GF-D8 (cell line): Measurements from ENCODE around the gene MYOM1.

Experiments used
- DNase-seq: peaks from one replicate; lab custom pipeline; 2025; lab: John Stamatoyannopoulos, UW

MYOM1 gene

DNA sequence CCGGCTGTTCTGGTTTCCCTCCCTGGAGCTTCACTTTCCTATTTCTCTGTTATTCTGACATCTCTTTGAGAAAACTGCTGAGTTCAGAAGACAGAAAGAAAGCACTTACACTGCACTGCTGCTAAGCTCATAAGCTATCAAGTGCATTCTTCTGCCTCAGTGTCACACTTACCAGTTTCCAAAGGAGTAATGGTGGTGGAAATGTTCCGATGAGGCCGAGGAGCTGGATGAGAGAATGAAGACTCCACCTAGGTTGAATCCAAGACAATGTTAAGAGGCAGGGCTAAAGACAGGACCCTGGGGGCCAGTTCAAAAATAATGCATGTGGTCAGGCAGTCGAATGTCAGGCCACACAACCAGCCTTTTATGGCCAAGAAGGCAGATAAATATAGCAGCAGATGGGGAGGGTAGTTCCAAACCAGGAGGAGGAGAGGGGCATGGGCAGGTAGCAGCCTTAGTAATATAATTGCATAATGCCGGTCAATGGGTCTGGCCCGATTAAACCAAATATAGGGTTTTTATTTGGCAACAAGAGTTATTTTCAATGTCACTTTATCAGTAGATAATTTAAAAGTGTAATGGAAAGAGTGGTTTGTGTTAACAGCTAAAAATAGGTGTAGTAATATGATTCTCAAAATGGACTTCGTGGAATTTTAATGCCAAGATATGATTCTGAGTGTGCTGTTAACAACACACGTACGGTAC lies at the start of gene MYOM1:
Gene MYOM1, minus strand, starts transcription at position 338 of the 705 bp plus-strand sequence. CDS start 4,745 bp downstream, outside the sequence.
- no peak for DNase-seq

DNA sequence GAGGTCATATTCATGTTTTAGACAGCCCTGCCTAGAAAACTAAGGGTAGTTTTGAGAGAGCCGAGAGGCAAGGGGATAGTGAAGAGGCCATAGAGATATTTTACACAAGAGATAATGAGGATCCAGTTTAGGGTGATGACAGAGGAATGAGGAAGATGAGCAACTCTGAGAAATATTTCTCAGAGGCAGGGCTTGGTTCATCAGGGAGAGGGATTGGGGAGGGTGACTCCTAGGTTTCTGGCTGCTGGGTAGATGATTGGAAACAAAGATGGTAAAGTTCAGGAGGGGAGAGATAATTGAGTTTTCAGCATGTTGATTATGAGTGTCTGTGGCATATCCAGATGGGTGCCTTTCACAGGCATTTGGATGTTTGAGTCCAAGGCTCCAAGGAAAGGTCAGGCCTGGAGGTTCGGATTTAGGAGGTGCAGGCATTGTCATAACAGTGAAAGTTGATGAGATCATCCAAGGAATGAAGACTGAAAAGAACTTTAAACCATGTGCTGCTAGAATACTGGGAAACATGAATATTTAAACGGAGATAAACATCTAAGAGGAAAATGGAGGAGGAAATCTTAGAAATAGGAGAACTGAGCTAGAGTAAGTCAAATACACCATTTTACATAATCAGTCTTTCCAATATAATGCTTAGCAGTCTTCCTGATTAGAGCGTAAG lies 49.6 kb upstream of the MYOM1 start:
- DNase-seq, result no peak

DNA sequence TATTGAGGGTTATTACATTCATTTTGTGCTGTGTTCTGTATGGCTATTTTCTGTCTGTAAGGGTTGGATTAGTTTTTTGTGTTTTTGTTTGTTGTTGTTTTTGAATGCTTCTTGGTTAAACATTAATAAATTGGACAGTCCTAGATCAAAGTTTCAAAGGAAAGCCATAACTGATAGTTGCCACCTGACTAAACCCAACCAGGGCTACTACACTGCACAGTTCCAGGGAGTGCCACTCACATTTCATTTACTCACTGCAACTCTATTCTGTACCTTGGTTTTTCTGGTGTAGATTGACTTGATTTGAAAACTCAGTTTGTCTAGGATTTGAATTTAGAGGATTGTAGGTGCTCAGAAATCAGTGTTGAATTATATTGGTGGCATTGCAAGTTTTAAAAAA lies 48.5 kb upstream of the MYOM1 start:
- no peak for DNase-seq

DNA sequence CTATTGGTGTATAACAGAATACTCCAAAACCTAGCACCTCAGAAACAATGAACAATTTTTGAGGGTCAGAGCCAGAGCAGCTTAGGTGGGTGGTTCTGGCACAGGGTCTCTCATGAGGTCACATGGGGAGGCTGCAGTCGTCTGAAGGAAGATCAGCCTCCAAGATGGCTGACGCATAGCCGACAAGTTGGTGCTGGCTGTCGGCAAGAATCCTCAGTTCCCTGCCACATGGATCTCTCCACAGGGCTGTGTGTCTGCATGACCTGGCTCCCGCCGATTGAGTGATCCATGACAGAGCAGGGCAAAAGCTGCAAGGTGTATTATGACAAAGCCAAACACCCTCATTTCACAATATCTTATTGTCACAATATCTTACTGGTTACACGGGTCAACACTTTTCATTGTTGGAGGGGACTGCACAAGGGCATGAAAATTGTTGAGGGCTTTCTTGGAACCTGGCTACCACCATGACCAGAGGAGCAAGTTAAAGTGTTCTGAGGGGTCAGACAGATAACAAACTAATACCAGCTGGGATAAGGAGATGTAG lies 46.4 kb upstream of the MYOM1 start:
- no peak for DNase-seq

DNA sequence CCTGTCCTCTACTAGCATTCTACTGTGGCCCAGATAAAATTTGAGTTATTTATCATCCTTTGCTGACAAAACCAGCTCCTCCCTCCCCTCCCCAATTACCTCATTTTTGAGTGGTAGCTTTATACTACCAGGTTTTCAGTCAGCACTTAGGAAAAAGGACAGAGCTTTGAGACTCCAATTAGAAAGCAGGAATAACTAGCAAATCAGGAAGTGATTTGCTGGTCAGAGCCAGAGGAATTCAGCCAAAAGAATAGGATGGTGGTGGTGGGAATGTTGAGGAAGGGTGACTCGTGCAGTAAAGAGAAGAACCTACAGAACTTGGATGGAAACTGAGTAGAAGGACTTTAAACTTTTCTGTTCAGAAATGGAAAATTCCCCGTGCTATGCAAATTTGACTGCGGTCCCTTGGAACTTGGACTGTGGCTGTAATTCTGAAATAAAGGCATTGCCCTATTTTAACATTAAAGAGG lies 45.8 kb upstream of the MYOM1 start:
- no peak for DNase-seq

DNA sequence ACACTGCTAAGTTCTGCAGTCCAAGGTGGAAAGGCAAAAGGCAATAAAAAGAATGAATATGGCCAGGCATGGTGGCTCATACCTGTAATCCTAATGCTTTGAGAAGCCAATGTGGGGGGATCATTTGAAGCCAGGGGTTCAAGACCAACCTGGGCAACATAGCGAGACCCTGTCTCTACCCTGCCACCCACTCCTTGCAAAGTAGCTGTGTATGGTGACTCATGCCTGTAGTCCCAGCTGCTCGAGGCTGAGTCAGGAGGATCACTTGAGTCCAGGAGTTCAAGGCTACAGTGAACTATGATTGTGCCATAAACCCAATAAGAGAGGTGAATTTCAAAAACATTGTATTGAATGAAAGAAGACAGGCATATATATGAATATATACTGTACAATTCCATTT lies 44.6 kb upstream of the MYOM1 start:
- DNase-seq, result no peak

DNA sequence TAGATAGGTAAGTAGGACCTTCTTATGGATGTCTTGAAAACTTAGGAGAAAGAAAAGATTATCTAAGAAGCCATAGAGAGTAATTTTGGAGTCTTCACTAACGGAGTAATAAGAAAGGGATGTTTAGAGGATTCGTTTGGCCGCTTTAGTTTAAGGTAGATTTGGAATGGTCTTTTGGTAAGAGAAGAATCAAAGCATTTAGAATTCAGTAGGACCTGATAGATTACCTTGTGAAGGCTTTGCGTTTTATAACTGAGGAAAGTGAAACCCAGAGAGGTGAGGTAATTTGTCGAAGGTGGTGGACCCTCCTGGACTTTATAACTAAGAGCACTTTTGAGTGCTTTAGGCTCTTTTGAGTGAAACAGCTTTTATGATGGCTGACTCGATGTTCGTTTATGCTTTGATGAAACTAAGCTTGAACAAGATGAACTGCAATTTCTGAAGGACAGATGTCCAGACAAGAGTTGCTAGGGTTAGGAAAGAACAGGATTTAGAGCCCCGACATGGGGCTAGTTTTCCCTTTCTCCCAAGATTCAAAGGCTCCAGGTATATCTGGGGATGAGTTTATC lies 43.4 kb upstream of the MYOM1 start:
- DNase-seq, result no peak

DNA sequence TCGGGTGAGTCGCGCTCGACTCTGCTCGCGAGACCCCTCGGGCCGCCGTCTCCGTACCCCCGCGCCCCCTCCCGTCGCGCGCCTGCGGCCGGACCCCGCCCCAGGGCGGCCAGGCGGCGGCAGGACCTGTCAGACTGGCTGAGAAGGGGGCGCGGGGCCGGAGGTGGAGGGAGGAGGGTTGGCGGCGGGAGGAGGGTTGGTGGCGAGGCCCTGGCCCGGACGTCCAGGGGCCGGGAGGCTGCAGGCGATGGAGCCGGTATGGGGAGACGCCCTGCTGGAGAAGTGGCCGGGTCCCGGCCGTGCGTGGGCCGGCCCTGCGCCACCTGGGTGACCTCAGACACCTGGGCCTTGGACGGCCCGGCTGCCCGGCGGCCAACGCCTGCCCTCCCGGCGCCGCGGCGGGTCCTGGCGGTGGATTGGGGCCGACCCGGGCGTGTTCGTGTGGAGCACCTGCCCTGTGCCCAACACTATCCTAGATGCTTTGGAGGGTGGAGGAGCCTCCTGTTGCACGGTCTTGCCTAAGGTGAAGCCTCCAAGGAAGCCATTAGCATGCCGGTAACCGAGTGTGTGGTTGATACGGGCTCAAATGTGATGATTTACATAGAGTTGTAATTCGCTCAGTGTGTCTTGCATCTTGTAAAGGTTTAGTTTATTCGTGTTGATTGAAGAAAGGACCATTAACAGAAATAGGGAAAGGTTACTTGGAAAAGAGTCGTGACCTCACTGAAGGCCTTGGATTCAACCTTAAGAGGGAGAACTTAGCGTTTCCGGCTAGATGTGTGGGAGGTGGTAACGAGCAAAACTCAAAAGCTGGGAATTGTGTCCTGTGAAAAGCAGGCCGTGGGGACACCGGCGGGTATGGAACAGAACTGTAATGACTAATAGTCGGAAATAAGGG lies 42.7 kb upstream of the MYOM1 start:
- no peak for DNase-seq

DNA sequence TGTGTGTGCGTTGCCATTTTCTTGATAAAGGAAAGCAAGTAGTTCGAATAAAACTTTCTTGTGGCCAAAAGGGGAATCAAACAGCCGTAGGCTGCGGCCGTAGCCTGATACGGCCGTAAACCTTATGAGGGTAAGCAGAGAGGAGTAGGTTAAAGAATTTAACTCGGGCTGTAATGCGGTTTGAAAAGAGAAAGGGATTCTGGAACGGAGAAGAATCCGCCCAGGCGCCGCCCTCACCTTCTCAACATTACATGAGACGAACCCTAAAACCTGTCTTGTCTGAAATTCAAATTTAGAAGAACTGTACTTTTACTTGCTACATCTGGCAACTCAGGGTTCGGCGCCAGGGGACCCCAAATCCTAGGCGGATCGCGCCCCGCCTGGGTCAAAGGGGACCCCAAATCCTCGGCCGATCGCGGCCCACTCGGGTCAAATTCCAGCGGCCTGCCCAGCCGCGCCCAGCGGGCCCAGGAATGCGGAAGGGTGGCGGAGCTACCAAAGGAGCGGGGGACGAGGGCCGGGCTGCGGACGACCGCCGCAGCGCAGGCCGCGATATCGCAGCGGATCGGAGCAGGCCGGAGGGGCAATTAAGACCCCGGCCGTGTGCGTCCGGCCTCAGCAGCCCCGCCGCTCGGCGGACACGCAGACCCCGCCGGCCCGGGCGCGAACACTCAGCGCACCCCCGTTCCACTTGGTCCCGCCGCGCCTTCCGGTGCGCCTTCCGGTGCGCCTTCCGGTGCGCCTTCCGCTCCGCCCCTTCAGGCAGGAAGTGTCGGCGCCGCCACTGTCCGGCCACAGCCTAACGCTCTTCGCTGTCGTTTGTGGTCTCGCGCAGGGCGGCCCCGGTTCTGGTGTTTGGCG lies 41.8 kb upstream of the MYOM1 start, which contains the start of gene MYL12B:
Gene MYL12B, plus strand, starts transcription at position 761 of the 861 bp plus-strand sequence. CDS start 10,766 bp downstream, outside the sequence.
- peak; percentile 75 for DNase-seq

DNA sequence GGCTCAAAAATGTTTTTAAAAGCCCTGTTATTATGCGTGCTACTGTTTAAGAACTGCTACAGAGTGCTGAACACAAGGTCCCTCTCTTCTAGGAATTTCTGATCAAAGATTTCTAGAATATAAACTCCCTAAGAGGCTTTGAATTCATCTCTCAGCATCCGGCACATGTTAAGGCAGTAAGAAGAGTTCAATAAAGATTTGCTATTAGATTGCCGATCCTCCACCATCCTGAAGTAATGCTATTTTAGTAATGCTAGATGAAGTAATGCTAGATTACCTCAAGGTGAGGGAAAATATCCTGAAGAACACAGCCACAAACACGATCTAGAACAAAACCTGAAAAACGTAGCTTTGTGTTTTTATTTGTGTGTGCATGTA lies 41.2 kb upstream of the MYOM1 start:
- DNase-seq, result no peak

DNA sequence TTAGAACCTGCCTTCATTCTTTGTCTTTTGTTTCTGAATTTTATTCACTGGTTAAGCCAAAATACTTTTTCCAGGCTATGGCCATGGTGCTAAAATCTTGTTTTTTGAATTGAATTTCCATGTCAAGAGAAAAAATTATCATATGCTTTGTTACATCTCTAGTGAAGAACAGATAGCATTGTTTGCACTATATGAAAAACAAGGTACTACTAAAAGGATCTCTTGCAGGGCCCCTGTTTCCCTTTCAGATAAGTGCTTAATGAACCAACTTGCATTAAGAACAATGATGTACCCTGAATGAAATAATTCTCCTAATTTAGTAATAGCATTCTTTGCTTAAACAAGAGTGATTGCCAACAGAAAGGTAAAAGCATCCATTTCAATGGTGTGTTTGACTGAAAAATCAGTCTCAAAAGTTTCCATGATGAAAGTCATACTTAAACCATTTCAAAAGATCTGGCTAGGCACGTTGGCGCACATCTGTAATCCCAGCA lies 37.9 kb upstream of the MYOM1 start:
- no peak for DNase-seq

DNA sequence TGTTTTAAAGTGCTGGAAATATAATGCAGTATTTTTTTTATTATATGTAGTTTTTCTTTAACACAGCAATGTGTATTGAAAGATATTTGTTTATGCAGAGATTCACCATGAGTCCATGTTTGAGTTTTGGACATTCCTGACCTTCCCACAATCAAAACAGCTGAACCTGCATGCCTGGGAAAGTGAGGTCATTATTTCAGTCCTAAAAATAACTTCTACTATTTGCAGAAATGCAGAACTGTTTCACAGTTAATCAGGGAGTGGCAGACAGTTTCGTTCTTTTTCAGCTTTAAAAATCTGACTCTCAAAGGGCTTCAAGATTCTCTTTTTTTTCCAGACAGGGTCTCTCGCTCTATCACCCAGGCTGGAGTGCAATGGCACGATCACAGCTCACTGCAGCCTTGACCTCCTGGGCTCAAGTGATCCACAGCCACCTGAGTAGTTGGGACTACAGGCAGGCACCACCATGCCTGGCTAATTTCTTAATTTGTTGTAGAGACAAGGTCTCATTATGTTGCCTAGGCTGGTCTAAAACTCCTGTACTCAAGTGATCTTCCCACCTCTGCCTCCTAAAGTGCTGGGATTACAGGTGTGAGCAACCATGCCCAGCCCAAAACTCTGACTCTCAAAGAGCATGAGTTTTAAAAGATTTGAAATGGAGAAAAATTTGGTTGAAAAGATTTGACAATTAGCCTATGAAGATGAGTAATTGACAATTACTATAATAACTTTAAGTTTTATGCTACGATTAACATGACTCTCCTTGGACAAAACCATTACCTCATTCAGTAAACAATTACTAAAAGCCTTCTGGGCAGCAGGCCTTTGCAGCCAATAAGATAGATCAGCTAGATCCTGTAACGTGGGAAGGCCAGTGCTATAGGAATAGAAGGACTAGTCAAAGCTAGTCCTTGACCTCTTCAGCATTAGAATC lies 37.2 kb upstream of the MYOM1 start:
- DNase-seq, result no peak

DNA sequence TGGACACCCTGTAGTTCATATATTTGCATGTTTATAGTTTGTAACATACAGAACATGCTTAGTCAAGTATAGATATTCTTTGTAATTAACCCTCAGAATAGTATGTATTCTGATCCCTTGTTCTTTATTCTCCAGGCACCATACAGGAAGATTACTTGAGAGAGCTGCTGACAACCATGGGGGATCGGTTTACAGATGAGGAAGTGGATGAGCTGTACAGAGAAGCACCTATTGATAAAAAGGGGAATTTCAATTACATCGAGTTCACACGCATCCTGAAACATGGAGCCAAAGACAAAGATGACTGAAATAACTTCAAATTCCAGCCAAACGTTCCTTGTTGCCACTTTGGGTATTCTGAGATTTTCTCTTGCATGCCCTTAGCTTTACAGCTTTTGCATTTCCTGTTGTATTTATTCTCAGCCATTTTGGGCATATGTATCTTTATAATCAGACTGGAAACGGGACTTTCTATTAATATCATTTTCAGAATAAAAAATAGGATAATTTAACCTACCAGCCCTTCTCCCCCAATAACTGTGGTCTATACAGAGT lies 35.9 kb upstream of the MYOM1 start:
- DNase-seq, result no peak

DNA sequence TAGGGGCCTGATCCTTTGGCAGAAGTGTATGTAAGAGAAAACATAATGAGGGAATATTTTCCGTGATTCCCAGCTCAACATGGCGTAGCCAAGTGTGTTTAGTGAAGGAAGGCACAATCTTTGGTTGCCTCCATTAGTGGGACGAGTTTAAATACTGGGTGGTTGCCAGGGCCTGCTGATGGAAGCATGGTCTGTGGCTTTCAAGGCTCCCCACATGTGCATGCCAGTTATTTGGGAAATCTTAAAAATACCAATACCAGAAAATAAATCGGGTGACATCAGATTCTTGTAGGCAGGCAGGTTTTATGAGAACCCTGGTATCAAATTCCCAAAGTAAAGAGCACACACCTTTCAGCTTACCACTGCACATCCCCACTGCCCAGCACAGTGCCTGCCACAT lies 35.0 kb upstream of the MYOM1 start:
- no peak for DNase-seq

DNA sequence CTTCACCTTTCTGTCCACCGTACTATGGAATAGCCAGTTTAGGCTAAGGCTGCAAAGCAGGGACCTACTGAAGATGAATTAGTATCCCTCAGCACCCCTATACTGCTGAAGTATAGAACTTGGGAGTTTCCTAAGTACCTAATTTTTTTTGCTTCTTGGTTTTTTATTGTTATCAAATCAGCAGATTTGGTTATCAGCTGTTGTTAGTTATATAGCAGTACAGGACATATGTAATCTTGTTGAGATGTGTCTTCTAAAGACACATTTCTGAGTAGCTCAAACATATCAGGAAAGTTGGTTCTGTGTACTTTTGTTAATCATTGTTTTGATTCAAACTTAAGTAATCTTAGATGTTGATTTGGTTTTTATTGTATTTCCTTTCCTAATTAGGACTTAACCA lies 33.1 kb upstream of the MYOM1 start:
- no peak for DNase-seq

DNA sequence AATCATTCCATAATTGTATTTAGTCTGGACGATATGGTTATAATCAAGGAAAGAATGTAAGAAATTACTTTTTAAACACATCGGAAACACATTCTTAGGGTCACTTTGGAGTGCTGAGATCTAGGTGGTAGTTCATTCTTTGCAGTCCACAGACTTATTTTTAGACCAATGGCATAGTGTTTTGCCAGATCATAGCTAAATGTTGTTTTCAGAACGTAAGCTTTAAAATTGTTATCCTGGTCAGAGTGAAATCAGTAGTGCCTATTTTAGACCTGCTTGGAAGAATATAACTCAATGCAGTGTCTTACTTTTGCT lies 32.2 kb upstream of the MYOM1 start:
- DNase-seq, result no peak

DNA sequence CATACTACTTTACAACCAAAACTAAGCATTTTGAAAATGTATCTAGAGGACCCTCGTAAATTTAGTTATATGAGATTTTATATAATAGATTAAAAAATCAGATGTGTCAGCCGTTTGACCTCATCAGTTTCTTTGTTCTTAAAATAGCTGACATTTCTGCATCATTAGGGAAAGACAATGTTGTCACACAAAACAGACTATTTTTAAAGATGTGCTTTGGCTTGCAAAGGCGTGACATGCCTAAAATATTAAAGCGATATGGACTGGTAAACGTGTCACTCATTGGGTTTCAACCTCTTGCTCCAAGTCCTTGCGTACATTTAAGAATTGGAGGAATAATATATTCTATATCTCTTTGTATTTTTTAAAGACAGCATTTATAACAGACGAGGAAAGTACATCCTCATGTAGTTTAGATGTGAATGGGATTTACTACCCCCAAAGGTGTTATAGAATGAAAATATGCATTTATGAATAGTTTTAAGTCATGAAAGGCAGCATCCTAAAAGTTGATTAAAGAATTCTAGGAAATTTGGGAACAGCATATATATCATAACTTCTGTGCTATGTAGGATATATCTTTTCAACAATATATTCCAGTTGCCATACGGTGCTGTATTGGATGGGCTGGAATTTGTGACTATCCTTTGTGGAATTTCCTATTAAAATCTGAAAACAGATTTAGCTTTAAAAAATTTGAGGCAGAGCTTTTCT lies 31.6 kb upstream of the MYOM1 start:
- DNase-seq, result no peak

DNA sequence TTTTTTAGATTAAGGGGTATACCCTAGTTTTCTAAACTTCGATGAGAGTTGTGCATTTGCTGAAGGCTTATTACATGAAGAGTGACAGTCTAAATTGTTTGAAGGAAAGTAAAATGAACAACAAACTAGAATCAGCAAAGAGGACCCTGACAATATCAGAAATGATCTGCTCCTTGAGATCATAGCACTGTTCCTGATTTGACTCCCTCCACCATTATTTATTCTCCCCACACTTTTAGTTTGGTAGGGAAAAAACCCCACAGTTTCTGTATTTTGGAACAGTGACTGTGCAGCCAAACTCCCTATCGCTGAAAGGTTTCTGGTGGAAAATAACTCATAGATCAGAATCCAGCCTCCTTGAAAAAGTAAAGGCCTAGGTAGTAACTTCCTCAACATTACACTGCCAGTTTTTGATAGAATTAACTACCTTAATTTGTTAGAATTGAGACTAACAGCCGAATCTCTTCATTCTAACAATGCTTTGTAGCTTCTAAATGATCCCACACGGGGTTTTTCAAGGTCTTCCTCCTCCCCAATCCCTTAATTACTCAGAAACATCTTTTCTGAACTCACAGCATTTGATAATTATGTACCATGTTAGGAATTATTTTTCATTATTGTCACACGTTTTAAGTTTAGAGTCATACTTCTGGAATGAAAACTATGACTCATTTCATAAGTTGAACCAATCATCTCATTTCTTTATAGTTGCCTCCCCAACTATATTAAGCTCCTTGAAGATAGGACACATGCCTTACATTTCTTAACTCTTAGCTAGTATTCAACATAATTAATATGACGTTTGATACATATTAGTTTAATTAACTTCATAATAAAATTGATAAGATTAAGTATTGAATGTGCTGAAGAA lies 30.7 kb upstream of the MYOM1 start:
- DNase-seq, result no peak
